ENCODE results near the gene BNIPL.

DNA sequence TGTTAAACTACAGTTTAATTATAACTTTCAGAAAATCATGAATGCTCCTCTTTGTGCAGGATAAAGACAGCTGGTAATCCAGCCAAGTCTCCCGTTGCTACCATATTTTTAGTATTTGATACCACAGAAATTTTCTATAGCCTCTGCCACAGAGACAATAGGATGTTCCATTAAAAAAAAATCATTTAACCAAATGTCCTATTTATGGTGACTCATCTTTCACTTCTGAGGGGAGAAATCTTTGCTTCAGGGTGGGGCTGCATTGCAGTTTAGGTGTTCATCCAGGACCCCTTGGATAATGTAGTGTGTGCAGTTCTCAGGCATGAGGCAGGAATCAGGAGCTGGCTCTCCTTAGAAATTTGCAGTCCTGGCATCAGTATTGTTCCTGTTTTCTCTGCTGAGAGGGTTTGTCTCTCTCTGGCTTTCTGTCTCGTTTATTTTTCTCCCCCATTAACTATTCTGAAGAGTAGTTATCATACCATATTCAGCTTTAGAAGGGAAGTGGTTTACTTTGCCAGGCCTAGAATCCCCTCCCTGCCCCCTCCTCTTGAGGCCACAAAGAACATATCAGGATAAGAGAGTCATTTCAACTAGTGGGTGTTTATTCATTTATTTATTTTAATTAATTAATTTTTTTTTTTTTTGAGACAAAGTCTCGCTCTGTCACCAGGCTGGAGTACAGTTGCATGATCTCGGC lies 25.1 kb upstream of the BNIPL start:
- TF ChIP-seq, protein P1, sequence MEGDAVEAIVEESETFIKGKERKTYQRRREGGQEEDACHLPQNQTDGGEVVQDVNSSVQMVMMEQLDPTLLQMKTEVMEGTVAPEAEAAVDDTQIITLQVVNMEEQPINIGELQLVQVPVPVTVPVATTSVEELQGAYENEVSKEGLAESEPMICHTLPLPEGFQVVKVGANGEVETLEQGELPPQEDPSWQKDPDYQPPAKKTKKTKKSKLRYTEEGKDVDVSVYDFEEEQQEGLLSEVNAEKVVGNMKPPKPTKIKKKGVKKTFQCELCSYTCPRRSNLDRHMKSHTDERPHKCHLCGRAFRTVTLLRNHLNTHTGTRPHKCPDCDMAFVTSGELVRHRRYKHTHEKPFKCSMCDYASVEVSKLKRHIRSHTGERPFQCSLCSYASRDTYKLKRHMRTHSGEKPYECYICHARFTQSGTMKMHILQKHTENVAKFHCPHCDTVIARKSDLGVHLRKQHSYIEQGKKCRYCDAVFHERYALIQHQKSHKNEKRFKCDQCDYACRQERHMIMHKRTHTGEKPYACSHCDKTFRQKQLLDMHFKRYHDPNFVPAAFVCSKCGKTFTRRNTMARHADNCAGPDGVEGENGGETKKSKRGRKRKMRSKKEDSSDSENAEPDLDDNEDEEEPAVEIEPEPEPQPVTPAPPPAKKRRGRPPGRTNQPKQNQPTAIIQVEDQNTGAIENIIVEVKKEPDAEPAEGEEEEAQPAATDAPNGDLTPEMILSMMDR (IDR thresholded peaks at IDR 0.05): no peak
- no peak for TF ChIP-seq SIN3A (IDR thresholded peaks at IDR 0.05; ENCODE audit: borderline replicate concordance, insufficient read depth, low read depth, low read length)
- no peak for TF ChIP-seq TCF7L2 (IDR thresholded peaks at IDR 0.05; ENCODE audit: low read depth, low read length)
- no peak for TF ChIP-seq POLR2AphosphoS5 (IDR thresholded peaks at IDR 0.05; ENCODE audit: low read depth, low read length)

All from Panc1 (cell line).